Stimulated activated CD8-positive, alpha-beta memory T cell treated with anti-CD3 and anti-CD28 coated beads, Interleukin-4, amount 100 ng/mL, for 1 hour (primary cell): ENCODE data around the gene POU4F3.
"Not testable (repeated sequence)": the region's sequence is repeated elsewhere in the genome, so short reads cannot be mapped to it uniquely, and the experiment has no call there.

Source experiments
- DNase-seq, 2 donors: peaks; one replicate each; pipeline ENCODE4 v3.0.0-alpha.2; 2020; ENCODE audit warnings: low read depth in 2 of 2, low spot score in 1 of 2

POU4F3 gene

DNA sequence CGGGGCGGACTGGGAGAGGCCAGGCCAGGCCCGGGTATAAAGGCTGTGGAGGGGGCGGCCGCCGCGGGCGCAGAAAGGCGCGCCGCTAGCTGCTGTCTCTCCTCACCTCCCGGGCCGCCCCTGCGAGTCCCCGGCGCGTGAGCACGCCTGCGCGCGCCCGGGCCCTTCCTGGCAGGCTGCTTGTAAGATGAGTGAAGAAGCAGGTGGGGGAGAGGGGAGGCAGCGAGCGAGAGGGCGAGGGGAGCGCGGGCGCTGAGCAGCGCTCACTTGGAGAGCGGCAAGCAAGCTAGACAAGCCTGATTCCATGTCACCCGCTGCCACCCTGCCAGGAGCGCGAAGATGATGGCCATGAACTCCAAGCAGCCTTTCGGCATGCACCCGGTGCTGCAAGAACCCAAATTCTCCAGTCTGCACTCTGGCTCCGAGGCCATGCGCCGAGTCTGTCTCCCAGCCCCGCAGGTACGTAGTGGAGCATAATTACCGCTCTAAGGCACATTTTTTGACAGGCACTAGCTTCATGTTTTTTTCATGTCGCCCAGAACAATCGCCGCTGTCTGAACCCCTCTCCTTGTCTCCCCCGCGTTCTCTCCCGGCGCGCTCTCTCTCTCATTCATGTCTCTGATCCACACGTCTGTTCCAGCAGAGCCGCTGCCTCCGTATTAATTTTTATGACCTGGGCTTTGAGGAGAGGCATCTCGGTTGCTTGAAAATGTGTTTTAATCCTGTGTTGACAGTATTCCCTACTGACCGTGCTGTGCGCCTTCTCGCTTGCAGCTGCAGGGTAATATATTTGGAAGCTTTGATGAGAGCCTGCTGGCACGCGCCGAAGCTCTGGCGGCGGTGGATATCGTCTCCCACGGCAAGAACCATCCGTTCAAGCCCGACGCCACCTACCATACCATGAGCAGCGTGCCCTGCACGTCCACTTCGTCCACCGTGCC is at the start of gene POU4F3:
Gene POU4F3 (plus strand): TSS at position 66 of the 941 bp plus-strand sequence. CDS start 274 bp downstream, at position 340.
- DNase-seq, result no peak

- no peak for DNase-seq
Observed at GRCh38 chr5:146290318-146290717, 48.3 kb upstream of the POU4F3 start.

DNA sequence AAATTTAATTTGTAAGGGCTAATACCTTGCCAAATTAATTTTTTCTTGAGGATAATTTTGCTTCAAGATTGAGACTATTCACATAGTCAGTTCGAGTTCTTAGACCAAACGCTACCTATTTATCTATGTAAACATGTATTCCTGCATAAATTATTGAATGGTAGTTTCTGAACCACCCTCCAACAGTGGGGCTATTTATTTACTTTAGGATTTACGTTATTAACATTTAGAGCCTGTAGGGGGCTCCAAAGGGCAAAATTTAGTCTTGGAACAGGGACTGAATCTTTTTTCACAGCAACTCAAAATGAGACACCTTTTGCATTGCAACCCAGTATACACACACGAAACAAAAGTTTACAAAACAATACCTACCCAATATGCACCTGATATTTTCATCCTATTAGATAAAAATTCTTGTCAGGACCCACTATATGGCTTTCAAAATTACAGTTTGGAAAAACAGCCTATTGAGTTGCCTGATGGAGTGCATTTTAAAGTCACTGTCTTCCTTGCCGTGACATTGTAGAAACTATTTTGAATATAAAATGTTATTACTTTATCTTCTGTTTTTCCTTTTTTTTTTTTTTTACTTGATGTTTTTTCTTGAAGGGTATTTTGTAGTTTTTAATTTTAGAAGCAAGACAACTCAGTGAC is 47.1 kb upstream of the POU4F3 start:
- DNase-seq, result no peak

DNA sequence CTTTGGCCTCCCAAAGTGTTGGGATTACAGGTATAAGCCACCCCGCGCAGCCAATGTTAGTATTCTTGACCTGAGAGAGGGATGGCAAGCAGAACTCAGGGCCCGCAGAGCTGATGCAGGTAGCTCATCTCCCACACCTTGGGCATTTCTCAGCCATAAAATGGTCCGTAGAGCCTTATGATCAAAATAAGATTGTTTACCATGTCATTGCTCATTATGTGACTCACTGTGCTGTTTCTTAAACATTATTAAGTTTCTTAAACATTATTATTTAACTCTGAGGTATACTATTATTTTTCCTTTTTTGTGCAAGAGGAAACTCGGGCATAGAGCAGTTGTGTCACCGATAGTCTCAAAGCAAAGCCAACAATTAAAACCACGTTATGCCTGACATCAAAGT is 42.4 kb upstream of the POU4F3 start:
- DNase-seq, result no peak

DNA sequence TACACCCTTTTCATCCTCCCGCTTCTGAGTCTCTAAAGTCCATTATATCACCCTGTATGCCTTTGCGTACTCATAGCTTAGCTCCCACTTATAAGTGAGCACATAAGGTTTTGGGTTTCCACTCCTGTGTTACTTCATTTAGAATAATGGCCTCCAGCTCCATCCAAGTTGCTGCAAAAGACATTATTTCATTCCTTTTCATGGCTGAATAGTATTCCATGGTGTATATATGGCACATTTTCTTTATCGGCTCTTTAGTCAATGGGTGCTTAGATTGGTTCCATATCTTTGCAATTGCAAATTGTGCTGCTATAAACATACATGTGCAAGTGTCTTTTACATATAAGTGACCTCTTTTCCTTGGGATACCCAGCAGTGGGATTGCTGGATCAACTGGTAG is 39.7 kb upstream of the POU4F3 start:
- DNase-seq, result not testable (repeated sequence)

DNA sequence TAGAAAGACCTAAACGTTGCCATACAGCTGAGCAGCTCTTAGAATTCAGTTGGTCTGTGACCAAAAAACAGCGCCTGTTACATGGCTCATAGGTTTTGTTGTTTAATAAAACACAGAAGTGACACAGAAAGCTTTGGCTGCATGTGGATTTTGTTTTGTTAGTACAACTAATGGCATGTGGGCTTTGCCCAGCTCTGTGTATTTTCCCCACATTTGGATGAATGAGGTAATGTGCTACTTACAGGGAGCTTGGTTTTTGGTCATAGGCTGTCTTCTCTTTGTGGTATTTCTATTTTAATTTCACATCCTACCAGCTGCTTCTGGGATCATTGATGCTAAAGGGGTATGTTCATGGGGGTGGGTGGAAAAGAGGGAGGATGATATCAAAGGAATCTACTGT is 37.0 kb upstream of the POU4F3 start:
- DNase-seq, result no peak

- no peak for DNase-seq
Observed at GRCh38 chr5:146302406-146302805, 36.2 kb upstream of the POU4F3 start.

DNA sequence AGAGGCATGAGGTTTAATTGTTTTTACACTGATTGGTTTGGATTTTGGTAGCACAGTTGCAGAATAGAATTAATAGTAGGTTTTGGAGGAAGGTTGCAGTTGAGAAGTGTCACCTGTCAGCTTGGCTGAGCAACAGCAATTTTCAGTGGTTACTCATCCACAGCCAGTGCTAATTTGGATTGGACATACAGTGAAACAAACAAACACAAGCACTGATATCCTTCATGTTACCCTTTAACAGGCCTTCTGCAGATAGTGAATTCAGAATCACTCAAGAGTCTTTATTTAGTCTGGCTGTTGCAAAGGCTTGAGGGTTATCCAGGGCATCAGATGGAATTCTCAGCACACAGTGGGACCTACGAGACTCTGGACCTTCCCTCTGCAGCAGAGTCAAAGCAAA is 31.8 kb upstream of the POU4F3 start:
- DNase-seq, result no peak

- no peak for DNase-seq
Observed at GRCh38 chr5:146307796-146308195, 30.8 kb upstream of the POU4F3 start.

- DNase-seq, result no peak
Observed at GRCh38 chr5:146310540-146310939, 28.1 kb upstream of the POU4F3 start.

- DNase-seq, result no peak
Observed at GRCh38 chr5:146311278-146311677, 27.4 kb upstream of the POU4F3 start.

DNA sequence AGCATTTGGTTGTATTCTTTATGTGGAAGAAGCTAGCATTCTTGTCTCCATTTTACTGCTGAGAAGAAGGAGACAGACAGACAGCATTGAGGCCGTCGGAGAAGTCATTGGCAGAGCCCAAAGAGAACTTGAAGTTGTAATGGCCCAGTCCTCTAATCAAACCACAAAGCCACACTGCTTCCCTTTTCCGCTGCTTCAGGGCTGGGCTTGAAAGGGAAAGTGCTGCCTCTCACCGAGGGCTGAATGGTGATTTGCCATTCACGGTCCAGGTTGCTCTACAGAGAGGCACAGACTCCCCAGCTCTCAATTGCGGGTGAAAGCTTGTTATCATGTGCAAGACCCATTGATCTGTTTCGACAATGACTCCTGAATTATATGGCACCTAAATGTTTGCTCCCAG is 25.6 kb upstream of the POU4F3 start:
- DNase-seq, result no peak

GRCh38 chr5:146321571-146321970 is 17.1 kb upstream of the POU4F3 start:
- no peak for DNase-seq

- no peak for DNase-seq
Observed at GRCh38 chr5:146327257-146327870, 11.3 kb upstream of the POU4F3 start.

DNA sequence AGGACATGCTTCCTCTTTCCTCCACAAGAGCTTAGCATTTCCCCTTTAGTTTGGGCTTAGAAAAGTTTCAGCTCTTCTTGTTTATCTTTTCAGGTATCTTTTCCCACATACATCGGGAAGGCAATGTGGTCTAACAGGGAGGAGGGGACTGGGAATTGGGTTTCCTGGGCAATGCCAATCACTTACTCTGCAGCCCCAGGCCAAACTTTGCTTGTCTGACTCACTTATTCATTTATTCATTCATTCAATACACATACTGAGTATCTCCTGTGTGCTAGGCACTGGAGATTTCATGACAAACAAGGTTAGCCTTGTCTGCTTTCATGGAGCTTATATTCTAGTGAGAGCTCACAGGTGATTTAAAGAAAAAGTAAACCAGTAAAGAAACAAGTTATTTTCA is 10.7 kb upstream of the POU4F3 start:
- no peak for DNase-seq

DNA sequence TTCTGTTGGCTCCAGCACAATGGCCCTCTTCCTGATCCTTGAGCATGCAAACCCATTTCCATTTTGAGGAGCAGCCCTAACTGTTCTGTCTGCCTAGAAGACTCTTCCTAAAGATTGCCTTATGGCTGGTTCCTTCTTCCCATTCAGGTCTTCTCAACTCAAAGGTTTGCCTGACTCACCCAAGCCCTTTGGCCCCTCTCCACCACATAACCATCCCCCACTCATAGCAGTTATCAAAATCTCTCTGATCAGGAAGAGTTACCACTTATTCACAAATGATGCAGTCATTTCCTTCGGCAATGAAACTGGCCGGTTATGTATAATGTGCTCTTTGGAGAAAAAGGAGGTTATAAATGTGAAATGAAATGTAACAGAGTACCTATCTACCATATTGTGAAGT is 8.9 kb upstream of the POU4F3 start:
- no peak for DNase-seq

GRCh38 chr5:146331423-146331822 is 7.2 kb upstream of the POU4F3 start:
- no peak for DNase-seq

- no peak for DNase-seq
Observed at GRCh38 chr5:146334074-146334533, 4.5 kb upstream of the POU4F3 start.

- DNase-seq, result no peak
Observed at GRCh38 chr5:146336197-146336596, 2.4 kb upstream of the POU4F3 start.

DNA sequence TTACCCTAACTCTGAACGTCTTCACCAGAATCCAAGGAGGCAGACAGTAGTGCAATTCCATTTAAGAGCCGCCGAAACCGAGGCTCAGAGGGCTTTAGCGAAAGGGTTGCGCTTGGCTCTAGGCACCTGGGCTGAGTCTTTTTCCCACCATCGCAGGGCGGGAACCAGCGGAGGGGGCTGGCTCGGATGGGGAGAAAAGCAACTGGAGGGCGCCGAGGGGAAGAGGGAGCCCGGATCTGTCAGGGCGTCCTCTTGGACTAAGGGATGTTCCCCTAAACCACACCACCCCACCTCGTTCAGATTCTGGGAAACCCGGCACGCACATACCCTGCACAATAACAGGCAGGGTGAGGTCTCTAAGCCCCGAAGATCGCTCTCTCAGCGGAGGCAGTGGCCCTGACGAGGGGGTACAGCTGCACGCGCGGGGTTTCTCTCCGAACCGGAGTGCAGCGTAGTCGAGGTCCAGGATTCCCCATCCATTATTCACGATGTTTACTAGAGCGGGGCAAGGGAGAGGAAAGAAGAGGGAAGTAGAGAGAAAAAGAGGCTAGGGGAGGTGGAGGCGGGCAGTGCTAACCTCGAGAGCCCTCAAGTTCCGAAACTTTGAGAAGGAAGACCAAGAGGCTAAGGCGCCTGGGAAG is 1.3 kb upstream of the POU4F3 start:
- no peak for DNase-seq

GRCh38 chr5:146337928-146338327 is 711 bp upstream of the POU4F3 start:
- DNase-seq, result no peak
